NCI-H524 (cell line): ENCODE results near the gene WDFY4.

Experiments
- DNase-seq, 2 experiments: peaks; one replicate each; lab custom pipeline; 2025; lab: John Stamatoyannopoulos, UW

The WDFY4 gene

DNA sequence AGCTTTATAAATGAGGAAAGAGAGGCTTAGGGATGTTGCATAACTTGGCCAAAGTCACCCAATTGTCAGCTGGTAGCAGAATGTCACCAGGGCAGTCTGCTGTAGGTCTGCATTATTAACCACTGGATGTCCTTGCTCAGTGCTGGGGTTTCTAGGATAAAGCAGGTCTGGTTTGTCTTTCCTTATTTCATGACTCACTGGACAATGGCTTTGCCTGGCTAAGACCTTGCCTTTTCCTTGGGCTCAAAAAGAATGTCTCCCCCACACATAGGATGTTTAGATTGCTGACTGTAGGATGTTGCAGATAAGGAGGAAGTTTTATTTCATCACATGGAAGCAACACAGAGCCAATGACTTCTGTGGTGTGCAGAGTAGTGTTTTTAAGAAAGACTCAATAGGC, 29.4 kb downstream of the WDFY4 start:
- no peak for DNase-seq

DNA sequence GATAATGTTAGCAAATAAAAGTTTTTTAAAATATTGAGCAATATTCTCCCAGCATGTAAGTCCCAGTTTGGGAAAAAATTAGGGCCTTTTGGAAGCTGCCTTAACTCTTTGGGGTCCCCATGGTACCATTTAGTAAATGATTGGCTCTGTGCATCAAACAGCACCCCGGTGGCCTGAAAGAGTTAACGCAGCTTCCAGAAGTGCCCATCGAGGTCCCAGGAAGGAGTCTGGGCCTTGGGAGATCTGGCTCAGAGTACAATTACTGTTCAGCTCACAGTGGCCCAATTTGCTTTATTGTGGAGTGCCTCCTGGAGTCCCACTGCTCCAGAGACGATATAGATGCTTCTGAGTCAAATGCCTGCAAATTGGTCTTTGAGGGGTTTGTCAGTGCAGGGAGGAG, 31.7 kb downstream of the WDFY4 start:
- DNase-seq: no peak

DNA sequence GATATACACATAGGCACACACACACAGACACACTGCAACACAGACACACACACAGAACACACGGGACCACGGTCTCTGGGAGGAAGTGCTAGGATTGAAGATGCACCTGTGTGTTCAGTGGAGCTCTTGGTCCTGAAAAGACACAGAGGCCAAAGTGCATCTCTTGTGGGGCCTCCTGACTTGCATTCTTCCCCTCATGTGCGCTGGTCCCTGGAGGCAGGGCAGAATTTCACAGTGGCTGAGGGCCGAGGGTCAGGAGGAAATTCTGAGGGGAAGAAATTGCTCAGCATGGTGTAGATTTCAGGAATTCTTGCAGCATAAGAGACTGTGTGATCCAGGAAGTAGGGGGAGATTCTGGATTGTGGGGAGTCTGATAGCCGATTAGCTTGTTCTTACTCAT, 35.9 kb downstream of the WDFY4 start:
- DNase-seq: no peak

DNA sequence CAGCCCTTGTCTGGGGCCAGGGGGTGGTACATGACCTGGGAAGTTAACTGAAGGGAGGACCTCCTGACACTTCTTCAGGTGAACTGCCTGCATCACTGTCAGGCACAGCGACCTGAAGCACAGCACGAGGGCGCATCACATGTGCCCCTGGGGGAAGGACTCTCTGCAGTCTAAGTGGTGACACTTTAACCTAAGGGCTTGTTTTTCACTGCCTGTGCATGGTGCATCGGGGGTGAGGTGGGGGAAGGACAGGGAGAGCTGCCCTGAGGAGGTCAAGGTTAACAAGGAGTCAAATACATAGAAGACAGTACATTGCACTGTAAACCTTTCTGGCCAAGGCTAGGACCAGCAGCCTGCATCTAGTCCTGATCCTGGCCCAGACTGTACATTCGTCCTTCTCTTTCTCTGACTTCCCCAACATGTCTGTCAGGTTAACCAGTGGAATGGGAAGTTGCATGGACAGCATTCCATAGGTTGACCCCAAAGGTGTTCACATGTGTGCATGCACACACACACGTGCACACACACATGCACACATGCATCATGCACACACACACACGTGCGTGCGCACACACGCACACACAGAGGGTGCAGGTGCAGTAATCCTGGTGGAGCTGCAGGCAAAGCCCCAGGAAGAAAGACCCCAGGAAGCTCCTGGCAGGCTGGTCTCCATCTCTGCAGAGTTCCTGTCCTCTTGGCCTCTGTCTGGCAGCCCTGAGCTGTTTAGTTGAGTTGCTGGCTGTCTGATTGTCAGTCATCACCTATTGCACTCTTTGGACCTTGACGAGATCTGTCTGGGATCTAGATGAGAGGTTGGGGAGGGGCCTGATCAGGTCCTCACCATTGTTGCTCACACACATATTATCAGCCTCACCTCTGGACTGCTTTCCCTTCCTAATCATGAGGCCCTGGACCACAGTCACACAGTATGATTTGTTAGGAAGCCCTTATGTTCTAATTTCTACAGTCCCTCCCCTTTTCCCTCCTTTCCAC, 37.8 kb downstream of the WDFY4 start:
- no peak for DNase-seq

GRCh38 chr10:48724127-48724526, 39.5 kb downstream of the WDFY4 start:
- DNase-seq: no peak

DNA sequence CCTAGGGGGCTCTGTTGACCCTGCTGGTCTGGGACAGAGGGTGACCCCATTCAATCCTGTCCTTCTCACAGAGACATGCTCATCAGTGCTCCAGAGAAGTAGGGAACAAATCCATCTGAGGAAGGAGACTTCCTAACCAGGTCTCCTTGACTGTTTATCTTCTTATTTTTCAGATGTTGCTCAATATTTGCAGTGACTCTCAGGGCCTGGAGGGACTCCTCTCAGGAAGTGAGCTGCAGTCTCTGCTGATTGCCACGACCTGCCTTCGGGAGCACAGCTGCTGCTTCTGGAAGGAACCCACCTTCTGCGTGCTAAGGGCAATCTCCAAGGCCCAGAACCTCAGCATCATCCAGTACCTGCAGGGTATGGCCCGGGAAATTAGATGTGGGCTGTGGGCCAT, 41.0 kb downstream of the WDFY4 start:
- DNase-seq: no peak

- no peak for DNase-seq
Observed at GRCh38 chr10:48727866-48728265, 43.2 kb downstream of the WDFY4 start.

GRCh38 chr10:48729222-48729621, 44.5 kb downstream of the WDFY4 start:
- no peak for DNase-seq

- DNase-seq: no peak
Observed at GRCh38 chr10:48729941-48730457, 45.3 kb downstream of the WDFY4 start.

DNA sequence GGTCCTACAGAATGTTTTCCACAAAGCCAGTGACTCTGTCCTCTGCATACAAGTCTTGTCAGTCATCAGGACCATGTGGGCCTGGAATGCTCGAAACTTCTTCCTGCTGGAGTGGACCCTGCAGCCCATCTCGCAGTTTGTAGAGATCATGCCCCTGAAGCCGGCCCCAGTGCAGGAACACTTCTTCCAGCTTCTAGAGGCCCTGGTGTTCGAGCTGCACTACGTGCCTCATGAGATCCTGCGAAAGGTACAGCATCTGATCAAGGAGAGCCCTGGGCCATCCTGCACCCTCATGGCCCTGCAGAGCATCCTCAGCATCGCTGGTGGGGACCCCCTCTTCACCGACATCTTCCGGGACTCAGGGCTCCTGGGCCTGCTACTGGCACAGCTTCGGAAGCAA, 46.5 kb downstream of the WDFY4 start:
- DNase-seq: no peak

DNA sequence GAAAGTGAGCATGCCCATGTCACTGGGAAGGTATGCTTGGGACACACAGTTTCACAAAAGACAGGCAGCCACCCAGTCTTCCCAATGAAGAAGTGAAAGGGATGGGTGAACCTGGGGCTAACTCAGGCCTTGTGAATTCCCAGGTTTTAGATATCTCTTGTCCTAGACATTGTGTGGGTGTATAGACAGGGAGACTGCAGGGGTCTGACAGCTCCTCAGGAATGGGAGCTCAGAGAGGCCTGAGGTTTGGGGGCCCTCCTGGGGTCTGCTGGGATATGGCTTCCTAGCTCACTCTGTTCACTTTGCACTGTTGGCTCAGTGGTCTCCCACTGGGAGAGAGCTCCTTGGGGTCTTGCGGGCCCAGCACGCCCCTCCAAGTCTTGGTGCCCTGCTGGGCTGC, 47.0 kb downstream of the WDFY4 start:
- no peak for DNase-seq

GRCh38 chr10:48733329-48733728, 48.7 kb downstream of the WDFY4 start:
- DNase-seq: no peak

- DNase-seq: no peak
Observed at GRCh38 chr10:48735836-48736390, 51.2 kb downstream of the WDFY4 start.

DNA sequence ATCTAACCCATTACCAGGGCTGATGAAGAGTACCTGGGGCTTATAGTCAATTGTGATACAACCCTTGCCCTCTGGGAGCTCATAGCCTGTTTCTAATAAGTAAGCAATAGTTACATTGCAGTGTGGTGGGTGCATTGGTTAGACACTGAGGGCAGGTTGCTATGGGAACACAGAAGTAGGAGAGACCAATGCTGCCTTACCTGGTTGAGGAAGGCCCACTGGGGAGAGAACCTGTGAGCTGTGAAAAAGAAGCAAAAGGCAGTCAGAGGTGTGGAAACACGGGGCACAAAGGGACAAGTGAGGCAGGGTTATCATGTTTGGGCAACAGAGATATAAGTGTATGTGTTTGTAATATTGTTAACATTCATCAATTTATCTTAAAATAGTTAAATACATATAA, 51.9 kb downstream of the WDFY4 start:
- DNase-seq: no peak

DNA sequence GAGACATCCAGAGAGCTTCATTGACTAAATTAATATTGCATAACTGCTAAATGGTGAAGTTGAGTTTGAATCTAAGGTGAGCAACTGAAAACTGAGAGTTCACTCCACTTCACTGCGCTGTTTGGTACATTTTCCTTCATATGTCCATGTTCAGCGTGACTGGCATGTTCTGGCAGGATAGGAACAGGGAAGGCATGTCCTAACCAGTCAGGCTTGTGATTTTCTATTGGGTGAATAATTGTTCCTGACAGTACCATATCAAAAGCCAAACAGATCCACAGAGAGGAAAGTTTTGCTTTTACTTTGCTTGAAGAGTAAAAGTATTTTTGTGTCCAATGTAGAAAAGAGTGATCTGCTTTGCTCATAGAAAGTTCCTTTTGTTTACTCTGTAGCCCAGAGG, 53.2 kb downstream of the WDFY4 start:
- DNase-seq: no peak

- DNase-seq: no peak
Observed at GRCh38 chr10:48739170-48739569, 54.5 kb downstream of the WDFY4 start.

DNA sequence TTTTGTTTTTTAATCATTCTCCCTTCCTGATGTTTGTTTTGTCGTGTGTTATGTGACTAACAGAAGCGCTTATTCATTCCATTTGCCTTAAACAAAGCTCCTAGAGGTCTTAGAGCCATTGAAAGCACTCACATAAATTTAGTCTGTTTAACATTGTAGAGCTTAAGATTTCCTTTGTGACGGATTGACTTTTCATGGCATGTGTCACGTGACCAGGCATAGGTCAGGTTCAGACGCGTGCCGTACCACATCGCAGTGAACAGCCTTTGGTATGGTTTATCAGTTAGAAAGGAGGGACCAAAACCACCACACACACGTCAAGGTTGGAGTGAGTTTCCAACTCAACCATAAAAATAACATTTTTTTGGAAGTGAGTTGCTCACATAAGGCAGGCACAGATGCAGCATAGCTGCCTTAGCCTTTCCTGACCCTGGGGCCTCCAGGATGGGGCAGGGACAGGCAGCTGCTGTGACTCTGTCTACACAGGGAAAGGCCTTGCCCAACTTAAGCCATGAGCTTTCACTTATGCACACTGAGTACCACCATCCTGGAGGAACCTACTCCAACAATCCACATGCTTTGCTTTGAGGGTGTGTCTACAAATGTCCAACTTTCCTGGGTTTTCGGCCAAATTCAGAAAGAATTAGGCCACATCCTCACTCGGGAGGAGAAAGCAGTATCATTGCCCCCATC, 55.5 kb downstream of the WDFY4 start:
- DNase-seq: no peak

DNA sequence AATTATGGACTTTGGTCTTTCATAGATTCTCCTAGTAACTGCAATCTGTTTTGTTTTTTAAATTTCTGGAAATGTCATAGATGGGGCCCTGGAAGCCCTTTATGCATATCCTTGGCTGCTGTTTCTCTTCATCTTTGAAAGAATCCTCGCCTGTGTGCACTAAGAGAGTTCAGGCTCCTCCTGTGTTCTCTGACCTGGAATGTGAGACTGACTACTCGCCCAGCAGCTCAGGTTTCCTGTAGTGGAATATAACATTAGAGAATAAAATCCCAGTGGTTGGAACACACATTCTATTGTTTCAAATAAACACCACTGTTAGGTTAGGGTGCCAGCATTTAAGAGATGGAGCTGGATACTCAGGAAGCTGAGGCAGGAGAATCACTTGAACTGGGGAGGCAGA, 56.3 kb downstream of the WDFY4 start:
- no peak for DNase-seq

- DNase-seq: no peak
Observed at GRCh38 chr10:48742891-48743860, 58.5 kb downstream of the WDFY4 start.

GRCh38 chr10:48744587-48744986, 59.9 kb downstream of the WDFY4 start:
- DNase-seq: no peak

- DNase-seq: no peak
Observed at GRCh38 chr10:48745662-48746245, 61.1 kb downstream of the WDFY4 start.
